Skin epidermis (tissue), 12 donors: ENCODE measurements around the gene LRBA.
"Not testable (repeated sequence)": the region's sequence is repeated elsewhere in the genome, so short reads cannot be mapped to it uniquely, and the experiment has no call there.

ENCODE experiments used
- H3K27ac ChIP-seq, 21 experiments: fragments of 200-600 bp; sonication (generic) in 11 of 21; one replicate each; pipeline ENCODE4 v1.5.0; 2020; ENCODE audit warnings: mild to moderate bottlenecking in 3 of 21, inconsistent platforms in 2 of 21, moderate library complexity in 2 of 21
- H3K4me3 ChIP-seq, 7 experiments: fragments of 200-600 bp; sonication (generic) in 2 of 7; one replicate each; pipeline ENCODE4 v1.5.0; 2020; ENCODE audit warnings: inconsistent platforms in 2 of 7, mild to moderate bottlenecking in 2 of 7, moderate library complexity in 1 of 7

The LRBA gene

GRCh38 chr4:151021637-151022334 is 6.7 kb upstream of the LRBA start:
- no peak overlapping the region for H3K27ac ChIP-seq
- H3K4me3 ChIP-seq, result no peak overlapping the region

- peak overlapping the region; percentile 84 to 99 (median 97) for H3K27ac ChIP-seq
- peak overlapping the region; percentile 81 to 99 (median 95) for H3K4me3 ChIP-seq
Measured at GRCh38 chr4:151015459-151016347, 619 bp upstream of the LRBA start.

GRCh38 chr4:151013944-151014343 is 1.1 kb downstream of the LRBA start:
- Histone ChIP-seq H3K4me3 (peak overlapping the region; percentile 81 to 99 (median 95)), H3K27ac (peak overlapping the region in 6 of 21 experiments; percentile 84 to 99 (median 96))

- Histone ChIP-seq H3K4me3 (peak overlapping the region in 4 of 7 experiments; percentile 81 to 99 (median 96)), H3K27ac (peak overlapping the region in 1 of 21 experiments; percentile 99)
Measured at GRCh38 chr4:151013491-151013890, 1.6 kb downstream of the LRBA start.

GRCh38 chr4:151012820-151013219 is 2.3 kb downstream of the LRBA start:
- Histone ChIP-seq H3K27ac (peak overlapping the region in 1 of 21 experiments; percentile 99), H3K4me3 (peak overlapping the region in 4 of 7 experiments; percentile 19 to 99 (median 88))

GRCh38 chr4:151012376-151012775 is 2.7 kb downstream of the LRBA start:
- Histone ChIP-seq H3K27ac (peak overlapping the region in 1 of 21 experiments; percentile 99), H3K4me3 (peak overlapping the region in 2 of 7 experiments; percentile 19 to 99)

- H3K27ac ChIP-seq, result no peak overlapping the region
- no peak overlapping the region for H3K4me3 ChIP-seq
Measured at GRCh38 chr4:151004222-151004621, 10.9 kb downstream of the LRBA start.

GRCh38 chr4:151000747-151001429 is 14.2 kb downstream of the LRBA start:
- no peak overlapping the region for H3K27ac ChIP-seq
- no peak overlapping the region for H3K4me3 ChIP-seq

- Histone ChIP-seq H3K4me3 (no peak overlapping the region), H3K27ac (no peak overlapping the region)
Measured at GRCh38 chr4:150999086-150999485, 16.0 kb downstream of the LRBA start.

GRCh38 chr4:150997141-150997540 is 17.9 kb downstream of the LRBA start:
- Histone ChIP-seq H3K4me3 (no peak overlapping the region), H3K27ac (no peak overlapping the region)

GRCh38 chr4:150994721-150995120 is 20.4 kb downstream of the LRBA start:
- Histone ChIP-seq H3K27ac (no peak overlapping the region), H3K4me3 (no peak overlapping the region)

- not testable (repeated sequence) for H3K4me3 ChIP-seq, H3K27ac ChIP-seq
Measured at GRCh38 chr4:150993577-150993976, 21.5 kb downstream of the LRBA start.

GRCh38 chr4:150990993-150991392 is 24.1 kb downstream of the LRBA start:
- Histone ChIP-seq H3K27ac (no peak overlapping the region), H3K4me3 (no peak overlapping the region)

- Histone ChIP-seq H3K4me3 (no peak overlapping the region), H3K27ac (no peak overlapping the region)
Measured at GRCh38 chr4:150990250-150990649, 24.8 kb downstream of the LRBA start.

GRCh38 chr4:150988238-150988637 is 26.8 kb downstream of the LRBA start:
- H3K27ac ChIP-seq, result no peak overlapping the region
- no peak overlapping the region for H3K4me3 ChIP-seq

GRCh38 chr4:150987204-150987603 is 27.9 kb downstream of the LRBA start:
- no peak overlapping the region for H3K27ac ChIP-seq
- no peak overlapping the region for H3K4me3 ChIP-seq

- Histone ChIP-seq H3K27ac (no peak overlapping the region), H3K4me3 (no peak overlapping the region)
Measured at GRCh38 chr4:150986085-150986484, 29.0 kb downstream of the LRBA start.

- Histone ChIP-seq H3K4me3 (no peak overlapping the region), H3K27ac (no peak overlapping the region)
Measured at GRCh38 chr4:150983851-150984250, 31.2 kb downstream of the LRBA start.

GRCh38 chr4:150982557-150983233 is 32.4 kb downstream of the LRBA start:
- Histone ChIP-seq H3K27ac (no peak overlapping the region), H3K4me3 (no peak overlapping the region)
